HepG2 (cell line): ENCODE results near the gene HBQ1. TPM values are rescaled to one million over a fixed set of nuclear protein-coding genes. Genes with fewer than 3 reads are reported as not detected.

Experiments used
- ARID5B ChIP-seq: IDR thresholded peaks from 2 replicates; pipeline ENCODE4 v1.4.0; 2020; ENCODE audit warnings: mild to moderate bottlenecking, missing genetic modification reagents
- DMTF1 ChIP-seq: sonication (generic); formaldehyde crosslinking; IDR thresholded peaks from 2 replicates; pipeline ENCODE4 v1.4.0; 2020; ENCODE audit warnings: mild to moderate bottlenecking, missing genetic modification reagents
- GFI1 ChIP-seq: sonication (generic); formaldehyde crosslinking; IDR thresholded peaks from 2 replicates; pipeline ENCODE4 v1.5.0; 2020; ENCODE audit warnings: missing genetic modification reagents, mild to moderate bottlenecking, borderline replicate concordance
- REPIN1 ChIP-seq: sonication (generic); formaldehyde crosslinking; IDR thresholded peaks from 2 replicates; pipeline ENCODE4 v1.8.0; 2022; ENCODE audit warnings: missing genetic modification reagents, low read depth, mild to moderate bottlenecking, borderline replicate concordance
- SKI ChIP-seq: fragments of 450-650 bp; IDR thresholded peaks from one replicate; pipeline ENCODE4 v1.6.1; 2018; ENCODE audit warnings: mild to moderate bottlenecking; ENCODE audit not compliant: partially characterized antibody
- STAG1 ChIP-seq: sonication (generic); formaldehyde crosslinking; IDR thresholded peaks from 2 replicates; pipeline ENCODE4 v1.4.0; 2020; ENCODE audit warnings: missing genetic modification reagents
- ZFYVE20 ChIP-seq: sonication (generic); formaldehyde crosslinking; IDR thresholded peaks from 2 replicates; pipeline ENCODE4 v1.8.0; 2023; ENCODE audit warnings: low read depth, mild to moderate bottlenecking, moderate library complexity, missing genetic modification reagents, borderline replicate concordance
- ZNF136 ChIP-seq: sonication (generic); formaldehyde crosslinking; IDR thresholded peaks from 2 replicates; pipeline ENCODE4 v1.8.1; 2022; ENCODE audit warnings: low read depth, mild to moderate bottlenecking, moderate library complexity, missing genetic modification reagents
- ZNF383 ChIP-seq: sonication (generic); formaldehyde crosslinking; IDR thresholded peaks from 2 replicates; pipeline ENCODE4 v1.4.0; 2020; ENCODE audit warnings: missing genetic modification reagents, mild to moderate bottlenecking, borderline replicate concordance
- polyA plus RNA-seq, 8 experiments: library from polyadenylated mRNA; depleted of rRNA in 3 of 8; stranded (reverse) in 7 of 8; unstranded in 1 of 8; fragments of >200 nt; fragmentation: Illumina TruSeq in 4 of 8; extraction: Trizol in 4 of 8; gene quantifications; 2 replicates each; pipeline versions ENCODE4 v1.2.1 to v1.2.3, GENCODE V29; 2011 to 2016; ENCODE audit warnings: low read depth in 4 of 8, missing spikeins in 1 of 8, mixed read lengths in 1 of 8; ENCODE audit not compliant: insufficient read depth in 1 of 8
- total RNA-seq, 5 experiments: library from RNA; depleted of rRNA; stranded (reverse); fragments of >200 nt; fragmentation: Illumina TruSeq; extraction: Trizol; gene quantifications; 2 replicates each; pipeline ENCODE4 v1.2.3, GENCODE V29; 2016; ENCODE audit warnings: low read depth in 1 of 5
- TF ChIP-seq, protein P1 (sequence below): sonication (generic); formaldehyde crosslinking; IDR thresholded peaks from 2 replicates; pipeline ENCODE4 v1.4.0; 2020; ENCODE audit warnings: mild to moderate bottlenecking, missing genetic modification reagents

Gene HBQ1
- total and polyA plus RNA-seq, 2 of the 13 experiments (the other 11 are each of a cell fraction or from before 2014, with no cell fraction given) = 4.9 to 7.4 TPM

DNA sequence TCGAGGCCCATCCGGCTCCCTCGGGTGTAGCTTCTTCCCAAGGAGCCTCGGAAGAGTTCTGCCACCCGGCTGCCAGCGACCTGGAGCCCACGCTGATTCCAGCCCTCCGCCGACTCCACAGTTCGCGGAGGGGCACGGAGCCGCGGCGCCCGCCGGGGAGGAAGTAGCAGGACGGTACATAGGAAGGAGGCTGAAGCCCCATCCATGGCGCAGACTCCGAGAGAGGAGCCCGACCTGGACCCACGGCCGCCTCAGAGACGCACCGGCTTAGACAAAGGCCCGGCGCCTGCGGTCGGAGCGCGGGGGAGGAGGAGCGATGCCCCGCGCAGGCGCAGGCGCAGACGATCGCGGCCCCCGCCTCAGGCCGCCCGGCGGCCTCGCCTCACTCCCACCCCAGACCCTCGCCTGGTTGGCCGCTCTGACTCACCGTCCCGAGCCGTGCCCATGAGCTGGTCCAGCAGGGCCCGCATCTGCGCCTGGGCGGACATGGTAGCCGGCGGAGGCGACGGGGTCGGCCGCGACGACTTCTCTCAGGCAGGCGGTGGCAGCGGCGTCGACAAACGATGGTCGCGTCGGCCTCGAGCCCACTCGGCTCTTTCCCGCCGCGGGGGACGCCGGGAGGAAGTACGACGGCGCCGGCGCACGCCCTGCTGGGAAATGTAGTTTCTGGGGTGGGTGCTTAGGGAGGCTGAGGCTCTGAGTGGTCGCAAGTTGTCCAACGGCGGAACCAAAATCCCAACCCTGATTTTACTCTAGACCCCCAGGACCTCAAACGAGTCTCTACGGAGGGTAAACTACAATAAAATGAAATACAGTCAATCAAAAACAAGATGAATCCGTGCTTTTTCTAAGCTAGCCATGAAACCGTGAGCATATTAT, 48.8 kb downstream of the HBQ1 start, which contains the start of gene LUC7L (continued):
- TF ChIP-seq, protein P1, sequence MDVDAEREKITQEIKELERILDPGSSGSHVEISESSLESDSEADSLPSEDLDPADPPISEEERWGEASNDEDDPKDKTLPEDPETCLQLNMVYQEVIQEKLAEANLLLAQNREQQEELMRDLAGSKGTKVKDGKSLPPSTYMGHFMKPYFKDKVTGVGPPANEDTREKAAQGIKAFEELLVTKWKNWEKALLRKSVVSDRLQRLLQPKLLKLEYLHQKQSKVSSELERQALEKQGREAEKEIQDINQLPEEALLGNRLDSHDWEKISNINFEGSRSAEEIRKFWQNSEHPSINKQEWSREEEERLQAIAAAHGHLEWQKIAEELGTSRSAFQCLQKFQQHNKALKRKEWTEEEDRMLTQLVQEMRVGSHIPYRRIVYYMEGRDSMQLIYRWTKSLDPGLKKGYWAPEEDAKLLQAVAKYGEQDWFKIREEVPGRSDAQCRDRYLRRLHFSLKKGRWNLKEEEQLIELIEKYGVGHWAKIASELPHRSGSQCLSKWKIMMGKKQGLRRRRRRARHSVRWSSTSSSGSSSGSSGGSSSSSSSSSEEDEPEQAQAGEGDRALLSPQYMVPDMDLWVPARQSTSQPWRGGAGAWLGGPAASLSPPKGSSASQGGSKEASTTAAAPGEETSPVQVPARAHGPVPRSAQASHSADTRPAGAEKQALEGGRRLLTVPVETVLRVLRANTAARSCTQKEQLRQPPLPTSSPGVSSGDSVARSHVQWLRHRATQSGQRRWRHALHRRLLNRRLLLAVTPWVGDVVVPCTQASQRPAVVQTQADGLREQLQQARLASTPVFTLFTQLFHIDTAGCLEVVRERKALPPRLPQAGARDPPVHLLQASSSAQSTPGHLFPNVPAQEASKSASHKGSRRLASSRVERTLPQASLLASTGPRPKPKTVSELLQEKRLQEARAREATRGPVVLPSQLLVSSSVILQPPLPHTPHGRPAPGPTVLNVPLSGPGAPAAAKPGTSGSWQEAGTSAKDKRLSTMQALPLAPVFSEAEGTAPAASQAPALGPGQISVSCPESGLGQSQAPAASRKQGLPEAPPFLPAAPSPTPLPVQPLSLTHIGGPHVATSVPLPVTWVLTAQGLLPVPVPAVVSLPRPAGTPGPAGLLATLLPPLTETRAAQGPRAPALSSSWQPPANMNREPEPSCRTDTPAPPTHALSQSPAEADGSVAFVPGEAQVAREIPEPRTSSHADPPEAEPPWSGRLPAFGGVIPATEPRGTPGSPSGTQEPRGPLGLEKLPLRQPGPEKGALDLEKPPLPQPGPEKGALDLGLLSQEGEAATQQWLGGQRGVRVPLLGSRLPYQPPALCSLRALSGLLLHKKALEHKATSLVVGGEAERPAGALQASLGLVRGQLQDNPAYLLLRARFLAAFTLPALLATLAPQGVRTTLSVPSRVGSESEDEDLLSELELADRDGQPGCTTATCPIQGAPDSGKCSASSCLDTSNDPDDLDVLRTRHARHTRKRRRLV (CRISPR knock-in tag) = 0 out of 2 replicates have a peak, but pooled peaks have one; percentile 65
- TF ChIP-seq DMTF1 (CRISPR knock-in tag) = no peak
- TF ChIP-seq ZNF383 (CRISPR knock-in tag) = no peak
- peak; percentile 89; the same call in 1 of the 2 replicates for TF ChIP-seq ZNF136
- peak; percentile 87; the same call in 1 of the 2 replicates for TF ChIP-seq GFI1 (CRISPR knock-in tag)
- TF ChIP-seq REPIN1 (CRISPR knock-in tag) = peak; percentile 98
- peak; percentile 65 for TF ChIP-seq ARID5B
- TF ChIP-seq STAG1 (CRISPR knock-in tag) = peak; percentile 2; the same call in 1 of the 2 replicates
- peak; percentile 90; the same call in 1 of the 2 replicates for TF ChIP-seq ZFYVE20 (CRISPR knock-in tag)
- TF ChIP-seq SKI = peak; percentile 64
